Nucleus accumbens (tissue), 56 donors: ENCODE results near the gene TATDN3.
A peak's percentile ranks its signal among the peaks of the same experiment; 100 is the strongest.
"Not testable (repeated sequence)": the region's sequence is repeated elsewhere in the genome, so short reads cannot be mapped to it uniquely, and the experiment has no call there.

Experiments used
- DNase-seq, 56 donors: peaks; one replicate each; lab custom pipeline; 2025; lab: John Stamatoyannopoulos, UW

TATDN3 gene

GRCh38 chr1:212791676-212792395 is at the start of gene TATDN3, which contains the start of gene NSL1:
TATDN3 (plus strand) TSS chr1:212791894; CDS start chr1:212791922, 28 bp downstream.
NSL1 (minus strand) TSS chr1:212791777; CDS start chr1:212791763, 14 bp downstream.
- peak in 55 of 56 donors; percentile 18 to 95 (median 84) for DNase-seq

GRCh38 chr1:212743901-212744475 is 47.7 kb upstream of the TATDN3 start:
- no peak for DNase-seq

GRCh38 chr1:212745303-212745702 is 46.4 kb upstream of the TATDN3 start:
- DNase-seq = no peak

- DNase-seq = no peak
These were observed 45.1 kb upstream of the TATDN3 start for GRCh38 chr1:212746546-212746945.

GRCh38 chr1:212749821-212750535 is 41.7 kb upstream of the TATDN3 start:
- peak in 1 of 56 donors; percentile 4 for DNase-seq

- no peak for DNase-seq
These were observed 39.3 kb upstream of the TATDN3 start for GRCh38 chr1:212752252-212752933.

- DNase-seq = no peak
These were observed 38.7 kb upstream of the TATDN3 start for GRCh38 chr1:212752934-212753497.

GRCh38 chr1:212753749-212754148 is 37.9 kb upstream of the TATDN3 start:
- DNase-seq = no peak

GRCh38 chr1:212754193-212754592 is 37.5 kb upstream of the TATDN3 start:
- DNase-seq = no peak

- peak in 38 of 56 donors; percentile 4 to 71 (median 33) for DNase-seq
These were observed 37.0 kb upstream of the TATDN3 start for GRCh38 chr1:212754680-212755079.

- no peak for DNase-seq
These were observed 32.0 kb upstream of the TATDN3 start for GRCh38 chr1:212759683-212760082.

GRCh38 chr1:212760126-212760823 is 31.4 kb upstream of the TATDN3 start:
- no peak for DNase-seq

GRCh38 chr1:212762234-212762633 is 29.5 kb upstream of the TATDN3 start:
- no peak for DNase-seq

GRCh38 chr1:212762839-212763238 is 28.9 kb upstream of the TATDN3 start:
- no peak for DNase-seq

GRCh38 chr1:212764718-212765281 is 26.9 kb upstream of the TATDN3 start:
- DNase-seq = not testable (repeated sequence)

- DNase-seq = not testable (repeated sequence)
These were observed 24.9 kb upstream of the TATDN3 start for GRCh38 chr1:212766825-212767224.

- DNase-seq = no peak
These were observed 22.1 kb upstream of the TATDN3 start for GRCh38 chr1:212769459-212770167.

- no peak for DNase-seq
These were observed 20.4 kb upstream of the TATDN3 start for GRCh38 chr1:212771341-212771740.

- no peak for DNase-seq
These were observed 18.7 kb upstream of the TATDN3 start for GRCh38 chr1:212773011-212773410.
